T1000 (cell line): ENCODE data around the gene CCR5AS.
"Not testable (repeated sequence)": the region's sequence is repeated elsewhere in the genome, so short reads cannot be mapped to it uniquely, and the experiment has no call there.

Source experiments
- DNase-seq: peaks from one replicate; lab custom pipeline; 2025; ENCODE audit warnings: mixed read lengths; lab: John Stamatoyannopoulos, UW

CCR5AS gene

GRCh38 chr3:46429250-46429649 lies 22.4 kb upstream of the CCR5AS start:
- DNase-seq: no peak

DNA sequence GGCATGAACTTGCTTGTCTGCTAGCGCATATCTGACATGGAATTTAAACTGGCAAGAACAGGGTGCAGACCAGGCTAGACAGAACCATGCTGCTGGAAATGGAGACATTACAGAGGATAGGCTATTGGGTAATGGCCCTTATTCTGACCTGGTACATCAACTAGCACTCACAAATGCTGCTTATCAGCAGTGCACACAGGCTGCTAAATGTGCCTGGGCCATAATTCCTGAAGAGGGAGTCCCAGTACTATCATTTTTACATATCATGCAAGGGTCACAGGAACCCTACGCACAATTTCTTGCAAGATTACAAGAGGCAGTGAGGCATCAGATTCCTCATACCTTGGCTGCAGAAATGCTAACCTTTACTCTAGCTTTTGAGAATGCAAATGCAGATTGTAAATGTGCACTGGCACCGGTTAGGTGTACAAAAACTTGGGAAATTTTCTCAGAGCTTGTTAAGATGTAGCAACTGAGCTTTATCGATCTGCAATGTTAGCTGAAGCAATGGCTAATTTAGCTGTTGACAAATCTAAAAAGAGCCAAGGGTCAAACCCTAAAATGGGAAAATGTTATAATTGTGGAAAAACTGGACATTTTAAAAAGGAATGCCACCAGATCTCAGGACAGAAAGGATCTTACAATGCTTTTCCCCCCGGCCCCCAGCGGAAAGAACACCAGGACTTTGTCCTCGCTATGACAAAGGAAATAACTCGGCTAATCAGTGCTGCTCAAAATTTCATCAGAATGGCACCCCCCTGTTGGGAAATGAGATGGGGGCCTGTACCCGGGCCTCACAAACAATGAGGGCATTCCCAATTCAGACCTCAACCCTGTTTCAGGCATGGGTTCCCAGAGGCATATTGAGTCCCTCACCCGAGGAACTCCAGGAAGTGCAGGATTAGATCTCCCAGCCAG lies 21.3 kb upstream of the CCR5AS start:
- no peak for DNase-seq

DNA sequence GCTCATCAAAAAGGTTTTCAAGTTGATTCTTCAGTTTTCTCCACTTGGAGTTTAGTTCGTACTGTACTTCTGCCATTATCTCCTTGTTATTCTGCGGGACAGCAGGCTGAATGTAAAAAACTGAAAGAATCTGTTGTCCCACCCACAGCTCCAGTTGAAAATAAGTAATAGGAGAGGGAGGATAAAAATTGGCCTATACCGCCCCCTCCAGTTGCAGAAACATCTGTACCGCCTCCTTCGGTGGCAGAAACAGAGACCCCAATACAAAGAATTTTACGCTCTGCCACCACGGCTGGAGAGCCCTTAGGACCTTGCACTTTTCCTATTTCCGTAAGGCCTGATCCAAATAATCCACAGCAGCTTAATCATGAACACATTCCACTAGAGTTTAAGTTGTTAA lies 20.5 kb upstream of the CCR5AS start:
- DNase-seq: not testable (repeated sequence)

- not testable (repeated sequence) for DNase-seq
Measured at GRCh38 chr3:46426476-46426875, 19.6 kb upstream of the CCR5AS start.

DNA sequence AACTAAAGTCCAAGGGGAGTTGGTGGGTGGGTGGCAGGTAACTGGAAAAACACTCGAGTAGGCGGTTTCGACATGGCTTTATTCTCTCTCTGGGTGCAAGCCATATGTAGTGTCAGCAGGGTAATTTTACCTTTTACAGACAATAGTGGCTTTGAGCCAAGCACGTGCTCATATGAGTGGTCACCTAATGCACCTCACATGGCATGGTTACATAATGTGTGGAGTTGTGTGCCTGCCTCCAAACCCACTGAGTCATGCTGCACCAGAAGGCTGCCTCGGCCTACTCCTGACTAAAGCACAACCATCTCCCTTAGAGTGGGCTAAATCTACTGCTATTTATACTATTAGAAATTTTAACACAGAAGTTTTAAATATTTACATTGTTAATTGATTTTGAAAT lies 16.7 kb upstream of the CCR5AS start:
- DNase-seq: no peak

GRCh38 chr3:46422617-46423016 lies 15.8 kb upstream of the CCR5AS start:
- no peak for DNase-seq

DNA sequence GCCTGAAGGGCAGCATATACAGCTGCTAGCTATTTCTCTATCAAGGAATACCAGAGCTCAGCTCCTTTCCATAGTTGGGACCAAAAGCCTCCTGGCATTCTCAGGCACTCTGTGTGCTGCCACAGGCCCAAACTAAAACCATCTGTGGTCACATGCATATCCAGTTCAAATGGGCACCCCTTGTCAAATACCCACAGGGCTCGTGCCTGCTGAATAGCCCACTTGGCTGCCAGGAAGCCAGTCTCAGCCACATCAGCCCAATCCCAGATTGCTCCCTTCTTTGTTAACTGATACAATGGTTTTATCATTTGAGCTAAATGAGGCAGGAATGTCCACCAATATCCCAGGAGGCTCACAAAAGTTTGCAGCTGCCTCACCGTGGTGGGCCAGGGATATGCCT lies 14.1 kb upstream of the CCR5AS start:
- no peak for DNase-seq

DNA sequence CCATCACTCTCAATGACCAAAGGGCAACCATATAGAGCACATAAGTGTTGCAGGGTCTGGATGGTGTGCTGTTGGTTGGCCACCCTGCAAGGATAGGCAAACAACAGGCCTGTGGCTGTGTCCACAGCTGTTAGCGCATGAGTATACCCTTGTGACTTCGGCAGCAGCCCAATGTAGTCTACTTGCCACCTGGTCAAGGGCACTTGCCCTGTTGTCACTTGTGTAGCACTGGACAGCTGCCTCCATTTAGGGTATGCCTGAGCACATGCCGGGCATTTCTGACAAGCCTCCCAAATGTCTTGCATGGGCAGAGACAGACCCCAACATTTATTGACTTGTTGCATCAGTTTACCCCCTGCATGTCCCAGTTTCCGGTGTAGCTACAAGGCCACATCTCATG lies 12.9 kb upstream of the CCR5AS start:
- DNase-seq: no peak

DNA sequence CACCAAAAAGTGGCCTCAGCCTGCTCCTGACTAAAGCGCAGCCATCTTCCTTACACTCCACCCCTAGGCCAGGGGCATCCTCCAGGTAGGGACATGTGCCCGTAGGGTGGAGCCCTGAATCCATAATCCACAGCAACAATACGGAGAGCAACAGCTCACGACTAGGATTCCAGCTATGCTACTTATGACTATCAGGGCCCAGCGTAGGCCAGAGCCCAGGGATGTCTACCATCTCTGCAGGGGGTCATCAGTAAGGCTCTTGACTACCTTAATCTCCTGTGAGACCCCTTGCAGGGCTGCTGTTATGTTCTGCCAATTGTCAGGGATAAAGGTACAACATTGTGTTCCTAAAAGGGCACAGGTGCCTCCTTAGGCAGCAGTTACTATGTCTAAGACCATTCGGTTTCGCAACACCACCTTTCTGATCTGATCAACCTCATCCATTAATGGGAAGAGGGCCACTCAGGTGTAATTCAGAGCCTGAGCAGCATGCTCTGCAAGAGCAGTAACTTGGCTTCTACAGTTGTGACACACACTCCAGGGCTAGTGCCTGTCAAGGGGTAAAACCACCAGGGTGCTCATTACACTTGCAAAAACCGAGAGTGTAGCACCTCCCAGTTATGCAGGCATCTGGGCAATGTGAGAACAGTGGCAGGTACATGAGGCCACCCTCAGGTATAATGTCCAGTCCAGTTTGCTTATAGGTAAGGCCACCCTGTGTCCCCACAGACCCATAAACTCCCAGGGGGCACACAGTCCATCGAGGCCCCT lies 11.2 kb upstream of the CCR5AS start:
- no peak for DNase-seq

DNA sequence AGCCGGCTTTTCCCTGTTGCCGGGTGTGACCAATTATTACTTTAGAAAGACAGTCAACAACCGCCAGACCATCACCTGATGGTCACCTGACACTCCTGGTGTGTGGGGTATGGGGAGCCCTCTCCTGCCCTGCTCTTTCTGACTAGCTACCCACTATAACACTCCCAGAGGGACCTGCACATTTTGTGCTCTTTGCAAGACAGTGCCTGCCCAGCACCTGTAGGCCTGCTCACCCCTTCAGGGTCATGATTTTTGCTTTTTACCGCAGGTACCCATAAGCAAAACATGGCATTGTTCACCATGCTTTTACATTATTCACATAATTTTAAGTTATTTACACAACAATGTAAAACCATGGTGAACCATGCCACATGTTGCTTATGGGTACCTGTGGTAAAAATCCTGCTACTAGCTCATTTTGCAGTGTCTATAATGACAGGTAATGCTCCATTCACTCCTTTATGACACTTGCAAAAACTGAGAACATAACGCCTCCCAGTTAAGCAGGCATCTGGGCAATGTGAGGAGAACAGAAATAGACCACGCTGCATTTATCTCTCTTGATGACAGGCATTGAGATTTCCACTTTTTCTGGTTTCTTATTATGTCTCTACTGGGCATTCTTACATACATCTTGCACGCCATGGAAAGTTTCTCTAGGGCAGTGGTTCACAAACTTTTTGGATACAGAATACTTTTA lies 10.1 kb upstream of the CCR5AS start:
- DNase-seq: no peak

- DNase-seq: no peak
Measured at GRCh38 chr3:46416125-46416810, 9.4 kb upstream of the CCR5AS start.

DNA sequence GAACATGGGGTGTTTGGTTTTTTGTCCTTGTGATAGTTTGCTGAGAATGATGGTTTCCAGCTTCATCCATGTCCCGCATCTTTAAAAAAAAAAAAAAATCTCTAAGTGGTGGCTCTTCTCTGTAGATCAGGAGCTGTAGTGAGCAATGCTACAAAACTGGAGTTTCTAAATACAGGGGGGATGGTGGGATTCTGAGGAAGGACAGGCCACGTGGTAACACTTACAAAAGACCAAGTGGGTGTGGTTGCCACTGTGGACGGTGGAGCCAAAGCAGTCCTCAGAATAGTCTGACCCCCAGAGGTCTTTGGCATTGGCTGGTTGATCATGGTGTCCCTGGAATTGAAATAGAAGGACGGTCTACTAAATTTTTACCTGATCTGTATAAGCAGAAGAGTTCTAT lies 7.9 kb upstream of the CCR5AS start:
- DNase-seq: no peak

- DNase-seq: no peak
Measured at GRCh38 chr3:46413951-46414350, 7.1 kb upstream of the CCR5AS start.

DNA sequence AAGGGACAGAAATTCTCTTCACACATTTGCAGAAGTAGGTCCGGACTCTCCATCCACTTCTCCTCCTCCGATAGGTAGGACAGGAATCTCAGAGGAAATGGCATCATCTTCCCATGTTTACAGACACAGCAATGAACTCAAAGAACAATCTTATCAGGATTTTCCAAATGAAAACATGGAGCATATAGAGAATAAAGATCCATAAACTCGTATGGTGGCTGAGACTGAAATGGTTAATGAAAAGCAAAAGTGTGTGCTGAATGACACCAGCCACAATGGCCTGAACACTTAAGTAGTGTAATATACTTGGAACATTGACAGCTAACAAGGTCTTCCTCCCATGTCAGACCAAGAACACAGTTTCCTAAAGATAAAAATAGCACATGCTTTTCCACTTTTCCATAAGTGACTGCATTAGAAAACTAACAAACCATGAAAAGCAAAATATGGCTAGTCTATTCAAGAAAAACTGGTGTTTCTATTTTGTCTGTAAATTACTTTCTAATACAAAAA lies 6.0 kb upstream of the CCR5AS start:
- no peak for DNase-seq

- DNase-seq: no peak
Measured at GRCh38 chr3:46411271-46411670, 4.4 kb upstream of the CCR5AS start.

- DNase-seq: no peak
Measured at GRCh38 chr3:46410669-46411068, 3.8 kb upstream of the CCR5AS start.

DNA sequence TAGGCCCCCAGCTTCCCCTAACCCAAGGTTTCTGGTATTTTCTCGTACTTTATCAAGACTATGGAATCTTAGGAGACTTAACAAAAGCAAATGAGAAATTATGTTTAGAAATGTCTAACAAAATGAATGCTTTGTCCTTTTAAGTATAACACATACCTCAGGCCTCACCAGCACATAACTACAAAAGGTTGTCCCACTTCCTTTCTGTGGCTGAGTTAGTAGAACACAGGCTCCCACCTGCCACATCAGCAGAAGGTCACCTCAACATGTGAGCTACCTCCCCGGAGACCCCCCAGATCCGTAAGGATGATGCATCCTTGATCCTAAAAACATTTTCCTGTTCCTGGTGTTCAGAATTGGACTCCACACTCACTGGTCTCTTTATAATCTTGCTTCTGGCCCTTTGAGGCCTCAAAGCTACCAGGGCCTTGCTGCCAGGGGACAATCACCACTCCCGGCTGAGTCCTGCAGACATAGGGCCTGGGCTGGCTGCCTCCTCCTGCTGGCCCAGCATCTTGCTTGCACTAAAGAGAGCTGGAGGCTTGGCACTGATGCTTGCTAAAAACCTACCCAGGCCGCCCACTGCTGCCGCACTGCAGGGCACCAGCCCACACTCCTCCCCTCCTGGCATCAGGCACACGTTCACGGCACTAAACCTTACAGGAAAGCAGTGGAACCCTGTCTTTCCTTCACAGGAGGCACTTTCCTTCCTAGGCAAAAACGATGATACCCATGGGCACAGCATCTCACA lies 3.0 kb upstream of the CCR5AS start:
- no peak for DNase-seq

- no peak for DNase-seq
Measured at GRCh38 chr3:46408853-46409252, 2.0 kb upstream of the CCR5AS start.

DNA sequence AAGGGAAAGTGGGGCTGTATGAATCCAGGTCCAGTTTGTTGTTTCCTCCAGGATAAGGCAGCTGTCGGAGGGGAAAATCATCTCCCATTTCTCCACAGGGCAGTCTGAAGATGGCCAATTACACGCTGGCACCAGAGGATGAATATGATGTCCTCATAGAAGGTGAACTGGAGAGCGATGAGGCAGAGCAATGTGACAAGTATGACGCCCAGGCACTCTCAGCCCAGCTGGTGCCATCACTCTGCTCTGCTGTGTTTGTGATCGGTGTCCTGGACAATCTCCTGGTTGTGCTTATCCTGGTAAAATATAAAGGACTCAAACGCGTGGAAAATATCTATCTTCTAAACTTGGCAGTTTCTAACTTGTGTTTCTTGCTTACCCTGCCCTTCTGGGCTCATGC lies 1.1 kb upstream of the CCR5AS start:
- DNase-seq: no peak

- DNase-seq: no peak
Measured at GRCh38 chr3:46406443-46406787, 451 bp downstream of the CCR5AS start.
